ENCODE data around the gene DPYSL4.

The DPYSL4 gene

DNA sequence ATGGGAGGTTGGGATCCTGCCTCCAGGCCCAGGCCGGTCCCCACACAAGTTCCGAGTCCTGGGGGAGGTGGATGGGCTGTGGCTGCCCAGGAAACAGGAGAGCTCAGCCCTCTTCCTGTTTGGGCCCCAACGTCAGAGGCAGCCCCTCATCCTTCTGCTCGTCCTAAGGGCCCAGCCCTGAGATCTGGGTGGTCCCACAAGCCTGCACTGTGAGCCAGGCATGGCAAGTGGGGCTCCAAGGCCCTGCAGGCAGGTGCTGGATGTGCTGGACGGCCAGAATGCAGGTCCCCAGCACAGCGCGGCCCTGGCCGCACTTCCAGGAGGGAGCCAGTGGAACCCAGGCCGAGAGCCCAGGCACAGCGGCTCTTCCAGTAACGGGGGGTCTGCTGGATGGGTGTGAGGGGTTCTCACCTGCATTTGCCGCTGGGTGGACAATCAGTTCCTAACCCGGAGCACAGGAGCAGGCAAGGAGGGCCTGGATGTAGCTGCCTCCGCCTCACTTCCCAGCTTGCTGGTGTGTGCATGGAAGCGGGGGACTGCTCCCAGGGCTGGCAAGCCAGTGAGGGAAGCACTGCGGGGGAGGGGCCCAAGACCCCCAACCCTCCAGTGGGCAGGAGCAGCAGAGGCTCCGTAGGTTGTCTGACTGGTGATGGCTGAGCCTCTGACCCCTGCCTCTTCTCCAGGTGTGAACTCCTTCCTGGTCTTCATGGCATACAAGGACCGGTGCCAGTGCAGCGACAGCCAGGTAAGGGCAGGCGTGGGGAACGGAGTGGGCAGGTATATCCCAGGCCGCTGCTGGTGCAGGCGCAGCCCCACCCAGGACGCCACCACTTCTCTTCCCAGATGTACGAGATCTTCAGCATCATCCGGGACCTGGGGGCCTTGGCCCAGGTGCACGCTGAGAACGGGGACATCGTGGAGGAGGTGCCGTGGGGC lies 9.7 kb downstream of the DPYSL4 start:
- no peak for DNase-seq (ENCODE audit: low spot score)

DNA sequence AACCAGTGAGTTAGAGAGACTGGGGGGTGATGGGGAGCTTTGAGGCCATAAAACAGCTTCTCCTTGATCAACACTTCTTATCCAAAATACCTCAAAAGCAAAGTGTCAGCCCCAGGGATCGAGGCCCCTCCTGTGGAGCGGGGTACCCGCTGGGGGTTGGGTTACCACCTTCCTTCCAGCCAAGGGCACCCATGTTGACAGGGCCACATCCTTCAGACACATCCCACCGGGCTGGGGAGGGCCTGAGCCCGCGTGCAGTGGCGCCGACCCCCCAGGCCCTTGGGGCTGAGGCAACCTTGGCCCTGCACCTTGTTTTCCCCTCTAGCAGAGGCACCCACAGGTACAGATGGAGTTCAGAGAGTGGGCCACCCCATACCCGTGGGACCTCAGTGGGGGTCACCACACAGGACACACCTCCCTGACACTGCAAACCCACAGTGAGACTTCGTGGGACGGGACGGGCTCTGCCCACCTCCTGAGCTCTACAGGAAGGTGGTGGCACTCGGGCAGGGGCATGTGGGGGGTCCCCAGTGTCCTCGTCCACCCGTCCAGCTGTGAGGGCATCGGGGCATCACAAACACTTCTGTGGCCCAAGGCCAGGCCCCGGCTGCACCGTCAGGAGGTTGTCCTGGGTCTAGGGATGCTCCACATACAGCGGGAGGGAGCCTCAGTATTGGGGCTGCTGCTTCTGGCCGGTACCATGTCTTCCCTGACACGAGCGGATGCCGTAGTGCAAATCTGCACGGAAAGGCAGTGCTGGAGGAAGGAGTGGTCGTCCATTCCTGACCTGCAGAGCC lies 10.7 kb downstream of the DPYSL4 start:
- no peak for DNase-seq (ENCODE audit: low spot score)

DNA sequence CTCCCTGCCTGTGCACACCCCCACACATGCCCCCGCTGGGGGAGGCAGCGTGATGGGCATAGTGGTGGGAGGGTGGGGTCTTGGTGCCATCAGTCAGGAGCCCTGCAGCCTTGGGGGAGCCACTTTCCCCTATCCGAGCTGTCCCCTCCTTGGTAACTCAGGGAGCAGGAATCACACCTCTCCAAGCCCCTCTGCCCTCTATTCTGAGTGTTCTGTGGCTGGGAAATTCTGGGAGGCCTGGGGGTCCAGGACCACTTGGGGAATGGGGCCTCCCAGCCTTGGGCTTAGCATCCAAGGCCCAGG lies 11.3 kb downstream of the DPYSL4 start:
- DNase-seq (ENCODE audit: low spot score), result no peak

DNA sequence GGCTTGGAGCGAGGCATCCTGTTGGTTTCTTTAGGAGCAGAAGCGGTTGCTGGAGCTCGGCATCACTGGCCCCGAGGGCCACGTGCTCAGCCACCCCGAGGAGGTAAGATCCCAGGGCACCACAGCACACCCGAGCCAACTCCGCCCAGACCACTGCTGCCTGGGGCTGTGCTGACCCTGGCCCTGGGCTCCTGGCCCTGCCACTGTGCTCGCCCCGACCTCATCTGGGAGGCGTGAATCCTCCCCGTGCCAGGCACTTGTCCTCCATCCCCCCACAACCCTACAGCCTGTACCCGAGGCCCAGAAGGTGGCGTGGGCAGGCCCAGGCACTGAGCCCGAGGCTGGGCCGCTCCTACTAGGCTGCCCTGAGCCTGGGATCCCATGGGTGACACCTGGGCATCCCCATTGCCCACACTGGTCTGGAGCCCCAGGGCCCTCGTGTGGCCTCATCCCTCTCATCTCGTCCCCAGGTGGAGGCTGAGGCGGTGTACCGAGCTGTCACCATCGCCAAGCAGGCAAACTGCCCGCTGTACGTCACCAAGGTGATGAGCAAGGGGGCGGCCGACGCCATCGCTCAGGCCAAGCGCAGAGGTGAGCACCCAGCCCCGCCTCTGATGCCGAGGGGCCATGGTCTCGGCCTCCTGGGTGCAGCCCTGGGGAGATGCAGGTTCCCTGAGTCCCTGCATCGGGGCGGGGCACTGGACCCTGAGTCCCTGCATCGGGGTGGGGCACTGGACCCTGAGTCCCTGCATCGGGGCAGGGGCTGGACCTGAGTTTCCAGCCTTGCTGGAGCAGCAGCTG lies 11.8 kb downstream of the DPYSL4 start:
- DNase-seq (ENCODE audit: low spot score), result no peak

DNA sequence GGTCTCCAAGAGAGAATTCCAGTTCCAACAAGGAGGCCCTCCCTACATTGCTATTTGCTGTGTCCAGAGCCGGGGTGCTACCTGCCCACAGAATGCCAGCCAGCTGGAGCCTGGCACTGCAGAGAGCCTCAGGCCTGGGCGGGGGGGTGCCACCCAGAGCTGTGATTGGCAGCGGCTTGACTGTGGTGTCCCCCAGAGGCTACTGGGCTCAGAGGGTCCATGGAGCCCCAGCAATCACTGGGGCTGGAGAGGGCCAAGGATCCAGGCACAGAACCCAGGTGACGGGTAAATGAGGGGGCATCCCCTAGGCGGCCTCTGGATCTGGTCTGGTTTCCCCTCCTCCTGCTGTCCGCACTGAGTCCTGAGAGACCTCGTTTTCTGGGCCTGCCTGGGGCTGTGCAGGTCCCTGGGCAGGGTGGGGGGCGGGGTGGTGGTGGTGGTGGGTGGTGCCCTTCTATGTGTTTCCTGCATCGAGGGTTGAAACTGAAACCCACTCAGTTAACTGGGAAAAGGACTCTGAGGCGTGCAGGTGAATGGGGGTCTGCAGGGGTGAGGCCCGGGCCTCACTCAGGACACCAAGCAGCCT lies 12.6 kb downstream of the DPYSL4 start:
- DNase-seq (ENCODE audit: low spot score), result no peak

DNA sequence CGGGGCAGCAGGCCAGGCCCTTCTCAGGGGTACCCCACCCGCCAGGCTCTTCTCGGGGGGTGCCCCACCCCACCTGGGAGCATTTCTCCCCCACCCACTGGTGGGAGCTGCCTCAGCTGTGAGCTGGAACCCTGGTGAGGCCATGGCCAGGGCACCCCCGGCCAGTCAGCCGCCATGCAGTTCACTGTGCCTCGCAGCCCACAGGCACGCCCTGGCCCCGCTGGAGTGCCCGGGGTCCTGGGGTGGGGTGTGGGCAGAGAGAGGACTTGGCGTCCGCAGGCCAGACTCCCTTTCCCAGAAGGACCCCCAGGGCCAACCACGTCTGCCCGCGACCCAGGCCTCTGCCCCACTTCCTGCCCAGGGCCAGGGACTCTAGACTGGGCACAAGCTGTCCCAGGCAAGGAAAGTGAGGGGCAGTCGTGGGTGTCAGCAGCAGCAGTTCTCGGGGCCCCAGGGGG lies 13.1 kb downstream of the DPYSL4 start:
- no peak for DNase-seq (ENCODE audit: low spot score)

DNA sequence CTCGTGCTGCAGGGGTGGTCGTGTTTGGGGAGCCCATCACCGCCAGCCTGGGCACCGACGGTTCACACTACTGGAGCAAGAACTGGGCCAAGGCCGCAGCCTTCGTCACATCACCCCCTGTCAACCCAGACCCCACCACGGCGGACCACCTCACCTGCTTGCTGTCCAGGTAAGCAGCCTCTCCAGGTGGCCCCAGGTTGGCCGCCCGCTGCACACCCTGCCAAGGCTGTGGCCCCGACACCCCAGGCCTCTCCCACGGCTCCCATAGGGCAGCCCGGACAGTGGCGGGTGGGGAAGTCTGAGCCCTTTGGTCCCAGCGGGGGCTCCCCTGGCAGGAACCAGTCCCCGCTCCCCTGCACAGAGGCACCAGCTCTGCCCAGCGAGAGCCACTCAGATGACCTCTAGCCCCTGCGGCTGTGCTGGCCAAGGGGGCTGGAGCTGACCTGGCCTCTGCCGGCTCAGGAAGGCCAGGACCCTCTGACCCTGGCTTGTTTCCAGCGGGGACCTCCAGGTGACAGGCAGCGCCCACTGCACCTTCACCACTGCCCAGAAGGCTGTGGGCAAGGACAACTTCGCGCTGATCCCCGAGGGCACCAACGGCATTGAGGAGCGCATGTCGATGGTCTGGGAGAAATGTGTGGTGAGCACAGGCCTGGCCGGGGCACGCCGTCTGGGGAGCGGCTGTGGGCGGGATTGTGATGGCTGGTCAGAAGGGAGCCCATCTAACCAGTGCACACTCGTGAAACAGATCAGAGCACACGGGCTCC lies 13.8 kb downstream of the DPYSL4 start:
- DNase-seq (ENCODE audit: low spot score), result no peak

DNA sequence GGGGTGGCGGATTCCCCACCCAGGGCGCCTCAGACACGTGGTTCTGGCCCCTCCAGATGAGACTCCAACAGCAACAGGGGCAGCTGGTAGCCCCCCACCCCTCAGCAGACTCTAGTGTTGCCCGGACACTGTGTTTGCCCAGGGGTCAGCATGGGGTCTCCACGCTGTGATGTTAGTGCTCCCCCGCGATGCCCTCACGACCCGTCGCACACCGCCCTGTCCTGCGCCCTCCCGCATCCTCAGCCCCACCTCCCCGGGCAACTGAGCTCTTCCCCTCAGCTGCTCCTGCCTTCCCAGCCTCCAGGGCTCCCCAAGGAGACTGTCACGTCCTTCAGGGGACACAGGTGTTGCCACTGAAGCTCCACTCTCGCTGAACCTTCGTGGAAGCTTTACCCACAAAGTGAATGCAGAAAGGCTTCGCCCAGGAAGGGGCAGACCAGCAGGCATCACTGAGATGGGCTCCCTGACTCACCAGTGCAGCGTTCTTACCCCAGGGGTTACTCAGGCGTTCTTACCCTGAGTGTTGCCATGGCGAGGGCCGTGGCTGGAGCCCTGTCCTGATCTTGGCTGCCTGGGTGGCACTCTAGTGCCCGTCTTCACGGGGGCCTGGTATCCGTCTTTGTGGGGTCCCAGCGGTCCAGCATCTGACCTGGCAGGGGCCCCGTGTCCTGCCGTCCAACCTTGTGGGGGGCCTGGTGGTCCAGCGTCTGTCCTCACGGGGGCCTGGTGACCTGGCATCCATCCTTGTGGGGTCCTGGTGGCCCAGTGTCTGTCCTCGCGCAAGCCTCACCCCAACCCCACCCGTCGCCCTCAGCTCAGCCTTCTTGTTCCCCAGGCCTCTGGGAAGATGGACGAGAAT lies 14.6 kb downstream of the DPYSL4 start:
- DNase-seq (ENCODE audit: low spot score), result no peak

DNA sequence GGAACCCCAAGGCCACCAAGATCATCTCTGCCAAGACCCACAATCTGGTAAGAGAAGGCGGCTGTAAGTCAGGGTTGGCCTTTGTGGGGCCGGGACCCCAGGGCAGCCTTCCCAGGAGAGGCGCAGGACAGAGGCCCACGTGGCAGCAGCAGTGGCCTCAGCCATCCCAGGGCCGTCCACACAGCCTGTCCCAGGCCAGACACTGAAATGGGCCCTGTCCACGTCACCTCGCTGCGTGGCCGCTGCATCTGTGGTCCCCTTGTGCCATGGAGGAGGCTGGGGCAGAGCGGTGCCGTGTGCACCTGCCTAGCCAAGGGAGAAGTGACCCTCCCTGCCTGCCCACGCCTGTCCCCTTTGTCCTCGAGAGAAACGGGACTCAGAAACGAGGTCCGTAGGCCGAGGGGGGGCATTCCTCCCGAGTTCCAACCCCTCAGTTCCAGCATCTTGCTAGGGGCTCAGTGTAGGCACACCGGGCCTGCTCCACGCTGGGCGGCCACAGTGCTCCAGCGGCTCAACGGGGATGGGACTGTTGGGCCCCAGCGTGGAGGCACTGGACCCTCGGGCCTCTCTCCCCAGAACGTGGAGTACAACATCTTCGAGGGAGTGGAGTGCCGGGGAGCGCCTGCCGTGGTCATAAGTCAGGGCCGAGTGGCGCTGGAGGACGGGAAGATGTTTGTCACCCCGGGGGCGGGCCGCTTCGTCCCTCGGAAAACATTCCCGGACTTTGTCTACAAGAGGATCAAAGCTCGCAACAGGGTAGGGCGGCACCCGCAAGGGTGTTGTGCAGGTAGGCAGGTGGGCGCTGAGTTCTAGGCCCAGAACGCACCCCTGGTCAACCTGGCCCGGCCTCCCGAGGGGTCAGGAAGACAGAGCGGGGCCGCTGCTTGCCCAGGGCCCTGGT lies 15.6 kb downstream of the DPYSL4 start:
- no peak for DNase-seq (ENCODE audit: low spot score)

DNA sequence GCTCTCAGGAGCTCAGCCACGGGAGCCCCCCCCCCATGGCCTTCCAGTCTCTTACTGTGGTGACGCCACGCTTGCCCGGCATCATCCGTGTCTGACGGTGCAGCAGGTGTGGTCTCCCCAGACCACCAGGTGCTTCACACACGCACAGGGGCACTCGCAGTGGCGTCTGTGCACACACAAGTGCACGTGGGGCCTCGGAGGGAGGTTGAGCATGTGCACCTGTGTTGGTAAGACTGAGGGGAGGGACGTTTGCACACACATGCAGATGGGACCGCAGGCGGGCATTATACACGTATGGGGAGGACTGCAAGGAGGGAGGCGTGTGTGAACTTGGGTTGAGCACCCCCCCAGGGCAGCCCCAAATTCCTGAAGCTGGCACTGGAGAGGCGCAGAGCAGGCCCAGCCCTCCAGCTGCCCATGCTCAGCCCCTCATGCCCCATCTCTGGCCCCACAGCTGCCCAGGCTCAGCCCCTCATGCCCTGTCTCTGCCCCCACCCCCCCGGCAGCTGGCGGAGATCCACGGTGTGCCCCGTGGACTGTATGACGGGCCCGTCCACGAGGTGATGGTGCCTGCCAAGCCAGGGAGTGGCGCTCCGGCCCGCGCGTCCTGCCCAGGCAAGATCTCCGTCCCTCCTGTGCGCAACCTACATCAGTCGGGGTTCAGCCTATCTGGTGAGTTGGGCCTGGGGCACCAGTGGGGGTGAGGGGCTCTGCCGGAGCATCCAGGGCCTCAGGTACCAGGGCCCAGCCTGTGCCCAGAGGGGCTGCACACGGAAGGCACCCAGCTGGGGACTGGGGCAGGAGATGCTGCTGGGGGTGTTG lies 16.7 kb downstream of the DPYSL4 start:
- DNase-seq (ENCODE audit: low spot score), result no peak

DNA sequence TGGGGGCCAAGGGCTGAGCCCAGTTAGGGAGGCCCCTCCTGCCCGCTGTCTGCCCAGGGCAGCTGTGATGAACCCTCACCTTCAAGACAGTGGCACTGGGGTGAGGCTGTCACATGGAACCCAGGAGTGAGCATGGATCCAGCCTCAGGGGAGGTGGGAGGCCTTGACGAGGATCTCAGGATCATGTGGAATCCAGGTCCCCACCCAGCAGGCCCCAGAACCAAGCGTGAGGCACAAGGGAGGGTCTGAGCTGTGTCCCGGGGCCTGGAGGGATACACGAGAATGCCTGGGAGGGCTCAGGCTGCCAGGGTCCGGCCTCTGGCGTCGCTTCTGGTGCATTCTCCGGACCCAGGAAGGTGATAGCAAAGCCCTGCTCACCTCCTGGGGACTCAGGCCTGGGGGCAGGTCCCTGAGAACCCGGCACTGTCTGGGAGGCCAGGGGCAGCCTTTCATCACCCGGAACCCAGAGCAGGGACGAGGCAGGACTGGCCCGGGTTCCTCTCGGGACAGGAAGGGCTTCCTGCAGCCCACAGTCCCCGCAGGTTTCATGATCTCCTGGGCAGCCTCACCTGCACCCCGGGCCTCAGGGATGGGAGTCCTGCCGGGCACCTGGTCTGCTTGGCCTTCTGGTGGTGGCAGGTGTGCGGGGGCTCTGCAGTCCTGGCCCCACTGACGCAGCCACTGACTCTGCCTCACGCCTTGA lies 17.5 kb downstream of the DPYSL4 start:
- no peak for DNase-seq (ENCODE audit: low spot score)

DNA sequence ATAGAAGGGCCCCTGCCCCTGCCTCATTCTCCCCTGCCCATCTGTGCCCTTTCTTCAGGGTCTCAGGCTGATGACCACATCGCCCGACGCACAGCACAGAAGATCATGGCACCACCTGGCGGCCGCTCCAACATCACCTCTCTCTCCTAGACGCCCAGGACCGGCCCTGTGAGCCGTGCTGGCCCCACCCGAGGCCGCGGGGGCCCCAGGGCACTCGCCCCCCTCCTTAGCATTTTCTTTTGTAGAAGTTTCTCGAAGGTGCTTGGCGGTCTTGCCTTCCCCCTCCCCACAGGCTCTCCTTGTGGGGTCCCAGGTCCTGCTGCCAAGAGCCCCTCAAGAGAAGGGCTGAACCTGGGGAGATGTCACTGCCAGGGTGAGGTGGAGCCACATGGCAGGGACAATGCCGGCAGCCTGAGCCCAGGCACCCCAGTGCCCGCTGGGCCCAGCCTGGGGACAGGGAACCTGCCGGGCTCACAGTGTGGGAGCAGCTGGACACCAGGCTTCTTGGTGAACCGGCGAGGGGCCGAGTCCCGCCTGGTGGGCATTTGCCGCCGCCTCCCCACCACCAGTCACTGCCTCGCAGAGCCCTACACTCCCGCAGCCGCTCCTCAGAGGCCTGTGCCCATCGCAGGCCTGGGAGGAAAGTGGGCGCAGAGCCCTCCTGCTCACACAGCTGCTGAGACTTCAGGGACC lies 18.2 kb downstream of the DPYSL4 start:
- DNase-seq (ENCODE audit: low spot score), result no peak

DNA sequence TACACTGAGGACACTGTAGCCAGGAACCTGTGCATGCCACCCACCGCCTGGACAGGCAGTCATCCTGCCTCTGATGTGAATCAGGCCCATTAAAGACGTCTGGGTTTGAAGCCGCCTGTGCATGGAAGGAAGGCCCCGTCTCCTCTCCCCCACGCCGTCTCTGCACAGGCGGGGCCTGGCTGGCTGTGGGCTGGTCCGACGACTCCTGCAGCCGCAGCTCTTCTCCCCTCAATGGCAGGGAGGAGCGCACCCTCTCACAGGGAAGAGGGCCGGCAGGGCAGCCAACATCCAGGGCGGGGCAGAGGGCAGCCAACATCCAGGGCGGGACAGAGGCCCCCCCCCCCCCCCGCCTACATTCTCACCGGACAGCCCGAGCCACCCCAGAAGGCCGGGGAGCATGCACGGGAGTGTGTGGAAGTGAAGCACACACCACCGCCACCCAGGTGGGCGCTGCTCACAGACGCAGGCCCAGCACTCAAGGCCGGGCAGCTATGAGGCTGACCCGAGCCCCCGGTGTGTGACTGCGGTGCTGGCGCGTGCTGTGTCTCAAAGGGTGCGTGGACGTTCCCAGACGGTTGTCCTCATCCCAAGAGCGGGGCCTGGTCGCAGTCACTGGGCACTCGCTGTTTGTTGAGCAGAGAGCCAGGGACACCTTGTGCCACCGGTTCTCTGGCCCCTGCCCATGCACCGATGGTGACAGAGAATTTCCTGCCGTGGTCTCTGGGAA lies 19.1 kb downstream of the DPYSL4 start:
- DNase-seq (ENCODE audit: low spot score), result no peak

DNA sequence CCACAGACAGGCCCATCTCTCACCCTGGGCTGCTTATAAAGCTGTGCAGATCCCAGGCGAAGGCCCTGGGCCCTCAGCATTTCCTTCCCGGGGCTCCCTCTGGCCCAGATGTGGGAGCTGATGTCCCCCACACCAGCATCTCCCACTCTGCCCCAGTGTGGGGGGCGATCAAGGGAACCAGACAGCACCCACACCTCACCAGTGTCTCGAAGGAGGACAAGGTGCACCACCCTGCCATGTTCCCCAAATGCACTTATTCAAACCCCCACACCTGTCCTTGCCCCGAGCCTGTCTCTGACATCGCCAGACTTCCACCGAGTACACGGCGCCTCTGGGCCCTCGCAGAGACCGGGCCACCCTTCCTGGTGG lies 19.6 kb downstream of the DPYSL4 start:
- DNase-seq (ENCODE audit: low spot score), result no peak

DNA sequence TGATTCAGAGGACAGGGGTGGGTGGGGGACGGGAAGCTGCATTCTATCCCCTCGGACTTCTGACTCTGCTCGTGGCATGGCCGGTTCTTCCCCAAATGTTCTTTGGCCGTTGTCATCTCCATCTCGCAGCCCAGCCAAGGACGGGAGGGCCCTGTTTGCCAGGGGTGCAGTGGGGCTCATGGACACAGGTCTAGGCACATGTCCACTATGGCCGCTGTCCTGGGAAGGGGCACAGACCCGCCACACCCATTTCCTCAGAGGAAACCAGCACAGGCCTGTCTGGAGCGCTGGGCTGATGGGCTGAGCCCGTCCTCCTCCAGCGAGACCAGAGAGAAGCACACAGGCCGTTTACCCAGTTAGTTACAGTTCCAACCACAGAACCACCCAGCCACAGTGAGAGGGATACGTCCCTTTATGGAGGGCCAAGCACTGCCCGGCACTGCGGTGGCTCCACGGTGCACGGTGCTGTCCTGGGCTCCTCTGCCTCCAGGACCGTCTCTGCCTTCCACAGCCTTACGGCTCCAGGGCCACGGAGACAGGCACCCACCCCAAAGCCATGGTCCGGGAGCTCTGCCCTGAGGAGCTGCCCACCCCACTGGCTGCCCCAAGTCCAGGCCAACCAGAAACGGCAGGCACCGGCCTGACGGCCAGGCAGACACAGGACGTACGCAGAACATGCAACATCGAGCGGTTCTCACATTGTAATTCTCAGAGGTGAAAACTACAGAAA lies 20.2 kb downstream of the DPYSL4 start:
- DNase-seq (ENCODE audit: low spot score), result no peak
